ENCODE data around the gene PTGDR.

PTGDR gene

GRCh38 chr14:52313462-52313861 is 46.0 kb downstream of the PTGDR start:
- in situ Hi-C loops (cut with HindIII; ENCODE audit: low sequenced_read_pairs) = no loop called here
- no peak for TF ChIP-seq CTCF (IDR thresholded peaks at IDR 0.05; ENCODE audit: low read depth, low read length)
- H3K4me3 ChIP-seq (ENCODE audit: low read depth, low read length) = peak overlapping the region; percentile 80
- no peak for DNase-seq (ENCODE audit: low read depth, low spot score)

GRCh38 chr14:52313903-52314594 is 46.6 kb downstream of the PTGDR start, which contains the start of gene PTGER2:
Gene PTGER2 (plus strand): TSS chr14:52314312. CDS start chr14:52314549, 237 bp downstream.
- TF ChIP-seq CTCF (IDR thresholded peaks at IDR 0.05; ENCODE audit: low read depth, low read length) = no peak
- in situ Hi-C loops (cut with HindIII; ENCODE audit: low sequenced_read_pairs) = no loop called here
- H3K4me3 ChIP-seq (ENCODE audit: low read depth, low read length) = peak within 1 kb of the TSS; percentile 80
- DNase-seq (ENCODE audit: low read depth, low spot score) = peak; percentile 95

- in situ Hi-C loops (cut with HindIII; ENCODE audit: low sequenced_read_pairs) = no loop called here
- peak; percentile 40 for DNase-seq (ENCODE audit: low read depth, low spot score)
- peak overlapping the region; percentile 80 for H3K4me3 ChIP-seq (ENCODE audit: low read depth, low read length)
- TF ChIP-seq CTCF (IDR thresholded peaks at IDR 0.05; ENCODE audit: low read depth, low read length) = no peak
These were observed 47.3 kb downstream of the PTGDR start for GRCh38 chr14:52314595-52315354.

GRCh38 chr14:52315355-52315718 is 47.8 kb downstream of the PTGDR start:
- no peak for TF ChIP-seq CTCF (IDR thresholded peaks at IDR 0.05; ENCODE audit: low read depth, low read length)
- in situ Hi-C loops (cut with HindIII; ENCODE audit: low sequenced_read_pairs) = no loop called here
- peak overlapping the region; percentile 80 for H3K4me3 ChIP-seq (ENCODE audit: low read depth, low read length)
- DNase-seq (ENCODE audit: low read depth, low spot score) = no peak

DNA sequence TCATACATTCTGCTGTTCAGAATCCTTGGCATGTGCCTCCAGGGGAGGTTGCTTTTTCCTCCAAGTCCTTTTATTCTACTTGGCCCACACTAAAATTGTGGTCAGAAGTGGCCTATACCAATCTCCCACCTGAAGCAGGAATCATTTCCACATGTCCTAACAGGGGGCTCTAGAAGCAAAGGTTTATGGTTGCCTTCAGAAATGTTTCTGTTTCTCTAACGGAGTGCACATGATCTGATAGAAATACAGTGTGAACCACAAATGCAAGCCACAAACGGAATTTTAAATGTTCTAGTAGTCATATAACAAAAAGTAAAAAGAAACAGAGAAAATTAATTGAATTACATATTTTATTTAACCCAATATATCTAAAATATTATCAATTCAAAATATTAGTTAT is 50.6 kb downstream of the PTGDR start:
- DNase-seq (ENCODE audit: low read depth, low spot score) = no peak
- H3K4me3 ChIP-seq (ENCODE audit: low read depth, low read length) = peak overlapping the region; percentile 80
- in situ Hi-C loops (cut with HindIII; ENCODE audit: low sequenced_read_pairs) = no loop called here
- TF ChIP-seq CTCF (IDR thresholded peaks at IDR 0.05; ENCODE audit: low read depth, low read length) = no peak

DNA sequence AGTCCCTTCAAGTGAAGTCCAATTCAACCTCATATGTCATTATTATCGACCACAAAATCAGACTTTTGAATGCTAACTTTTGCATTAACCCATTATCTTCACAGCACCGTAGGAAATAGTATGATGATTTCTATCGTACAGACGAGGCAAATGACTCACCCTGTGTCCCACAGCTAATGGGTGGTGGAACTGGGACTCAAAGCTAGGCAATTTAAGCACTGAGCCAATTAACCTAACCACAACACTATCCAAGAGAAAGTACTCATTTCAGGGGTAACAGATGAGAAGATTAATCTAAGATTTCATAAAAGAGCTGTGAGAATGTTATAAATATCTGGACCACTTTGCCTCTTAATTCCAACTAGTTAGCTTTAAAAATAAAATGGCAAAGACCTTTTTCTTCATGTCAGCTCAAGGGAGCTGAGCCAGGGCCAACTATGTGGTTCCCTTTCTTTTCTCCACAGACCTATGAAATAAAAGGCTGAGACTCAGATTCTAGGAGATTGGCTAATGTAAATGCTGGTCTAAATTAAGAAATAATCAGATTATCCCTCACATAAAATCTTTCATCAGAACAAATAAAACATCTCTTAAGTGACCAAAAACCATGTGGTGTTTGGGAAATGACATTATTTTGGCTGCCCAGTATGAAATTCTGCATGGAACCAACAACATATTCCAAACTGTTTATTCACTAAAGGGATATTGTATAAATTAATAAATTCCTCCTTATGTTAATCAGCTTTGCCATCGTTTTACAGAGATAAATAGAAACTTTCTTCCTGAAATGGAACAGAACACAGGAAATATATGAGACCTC is 51.5 kb downstream of the PTGDR start:
- in situ Hi-C loops (cut with HindIII; ENCODE audit: low sequenced_read_pairs) = no loop called here
- no peak overlapping the region for H3K4me3 ChIP-seq (ENCODE audit: low read depth, low read length)
- DNase-seq (ENCODE audit: low read depth, low spot score) = peak; percentile 43
- no peak for TF ChIP-seq CTCF (IDR thresholded peaks at IDR 0.05; ENCODE audit: low read depth, low read length)

Data from astrocyte of the spinal cord (primary cell).